Hippocampal formation (tissue), 2 donors: ENCODE results near the gene DDX59.
"Not testable (repeated sequence)": the region's sequence is repeated elsewhere in the genome, so short reads cannot be mapped to it uniquely, and the experiment has no call there.

Source experiments
- DNase-seq, 2 donors: peaks; one replicate each; lab custom pipeline; 2025; lab: John Stamatoyannopoulos, UW

Gene DDX59

DNA sequence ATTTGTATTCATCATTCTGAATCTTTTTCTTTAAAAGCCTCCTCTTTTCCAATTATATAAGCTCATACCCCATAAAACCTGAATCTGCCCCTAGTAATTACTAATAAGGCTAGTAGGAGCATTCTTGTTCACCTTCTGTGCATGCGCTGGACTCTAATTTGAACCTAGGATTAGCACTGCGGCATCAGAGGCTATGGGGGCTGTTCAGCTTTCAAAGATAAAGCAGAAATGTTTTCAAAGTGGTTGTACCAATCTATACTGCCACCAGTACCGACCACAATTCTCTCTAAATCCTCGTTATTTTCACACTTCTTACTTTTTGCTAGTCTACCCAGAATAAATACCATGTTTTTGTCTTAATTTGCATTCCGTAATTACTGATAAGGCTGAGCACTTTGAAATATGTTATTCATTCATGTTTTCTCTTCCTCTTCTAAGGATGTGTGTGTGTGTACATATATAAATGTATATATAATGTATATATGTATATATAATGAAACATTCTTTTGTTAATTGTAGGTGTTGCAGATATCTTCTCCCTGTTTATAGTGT, 1.6 kb upstream of the DDX59 start:
- DNase-seq = no peak

DNA sequence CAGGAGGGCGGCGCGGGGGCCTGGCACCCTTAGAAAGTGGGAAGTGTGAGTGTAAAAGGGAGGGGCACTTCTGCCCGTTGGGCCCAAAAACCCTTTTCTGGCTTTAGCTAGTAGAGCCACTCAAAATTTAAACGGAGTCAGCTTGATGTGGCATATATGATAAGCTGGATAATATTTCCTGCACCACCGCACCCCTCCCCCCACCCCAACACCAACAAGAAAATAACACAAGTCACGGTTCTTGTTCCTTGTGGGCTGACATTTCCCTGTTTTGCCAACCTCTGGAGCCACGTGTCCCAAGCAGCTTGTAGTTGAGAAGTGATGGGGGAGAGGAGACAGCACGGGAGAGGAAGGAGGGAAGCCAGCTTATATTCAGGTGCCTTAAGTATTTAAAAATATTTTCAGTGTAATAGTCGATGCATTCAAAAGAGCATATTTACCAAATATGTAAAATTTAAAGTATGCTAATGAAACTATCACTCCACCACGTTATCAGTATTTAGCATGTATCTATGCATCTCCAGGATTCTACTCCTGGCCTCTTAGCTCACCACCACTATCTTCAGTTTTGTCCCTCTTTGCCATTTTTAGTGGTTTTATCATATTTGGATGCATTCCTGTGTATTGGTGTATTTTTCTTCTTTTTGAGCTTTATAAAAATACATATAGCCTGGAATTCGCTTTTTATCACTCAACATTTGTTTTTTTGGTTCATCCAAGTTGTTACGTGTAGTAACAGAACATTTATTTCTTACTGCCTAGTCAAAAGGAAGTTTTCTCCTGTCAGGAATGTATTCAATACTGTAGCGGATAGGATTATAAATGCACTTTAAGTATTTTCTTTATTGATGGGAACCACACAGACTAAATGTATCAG, 773 bp upstream of the DDX59 start:
- peak; percentile 66 to 70 for DNase-seq

DNA sequence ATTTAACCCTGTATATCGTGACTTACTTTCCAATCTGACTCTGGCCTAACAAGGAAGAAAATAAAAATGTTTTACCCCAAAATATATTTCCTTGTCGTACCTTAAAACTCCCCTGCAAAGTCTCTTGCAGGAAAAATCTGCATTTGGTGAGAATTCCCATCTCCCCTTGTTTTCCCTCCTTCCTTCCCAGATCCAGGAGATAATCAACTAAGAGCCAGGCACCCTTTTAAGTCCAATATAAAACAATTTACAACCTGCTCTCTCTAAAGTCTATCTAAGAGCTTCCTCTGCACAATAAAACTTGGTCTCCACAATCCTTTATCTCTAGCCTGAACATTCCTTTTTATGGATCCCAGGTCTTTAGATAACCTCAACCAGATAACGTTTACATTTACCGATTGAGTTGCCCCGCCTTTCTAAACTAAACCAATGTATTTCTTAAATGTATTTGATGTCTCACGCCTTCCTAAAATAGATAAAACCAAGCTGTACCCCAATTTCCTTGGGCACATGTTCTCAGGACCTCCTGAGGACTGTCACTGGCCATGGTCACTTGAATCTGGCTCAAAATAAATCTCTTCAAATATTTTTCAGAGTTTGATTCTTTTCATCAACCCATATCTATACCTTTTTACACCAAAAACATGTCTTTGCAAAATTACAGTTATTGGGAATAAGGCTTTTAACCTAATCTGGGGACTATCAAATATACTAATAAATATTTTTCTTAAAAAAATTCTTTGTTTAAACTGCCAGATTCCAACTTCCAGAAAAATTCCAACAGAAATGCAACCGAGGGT, 993 bp downstream of the DDX59 start:
- DNase-seq = peak in 1 of 2 donors; percentile 8

DNA sequence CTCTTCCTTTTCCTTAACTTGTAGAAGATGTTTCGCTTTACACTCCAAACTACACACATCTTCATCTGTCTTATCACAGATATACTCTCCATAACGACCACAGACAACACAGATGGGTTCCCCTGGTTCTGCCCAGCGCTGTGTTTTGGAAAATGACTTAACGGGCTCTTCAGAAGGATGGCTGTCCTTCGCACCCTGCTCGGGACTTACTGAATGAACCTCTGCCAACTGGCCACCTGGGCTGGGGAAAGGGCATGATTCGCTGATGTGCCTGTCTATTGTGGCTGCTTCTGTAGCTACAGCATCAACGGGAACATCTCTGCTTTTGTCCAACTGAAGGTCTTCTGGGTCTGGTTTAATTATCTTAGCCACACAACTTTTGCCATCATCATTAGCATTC, 3.4 kb downstream of the DDX59 start:
- DNase-seq = no peak

DNA sequence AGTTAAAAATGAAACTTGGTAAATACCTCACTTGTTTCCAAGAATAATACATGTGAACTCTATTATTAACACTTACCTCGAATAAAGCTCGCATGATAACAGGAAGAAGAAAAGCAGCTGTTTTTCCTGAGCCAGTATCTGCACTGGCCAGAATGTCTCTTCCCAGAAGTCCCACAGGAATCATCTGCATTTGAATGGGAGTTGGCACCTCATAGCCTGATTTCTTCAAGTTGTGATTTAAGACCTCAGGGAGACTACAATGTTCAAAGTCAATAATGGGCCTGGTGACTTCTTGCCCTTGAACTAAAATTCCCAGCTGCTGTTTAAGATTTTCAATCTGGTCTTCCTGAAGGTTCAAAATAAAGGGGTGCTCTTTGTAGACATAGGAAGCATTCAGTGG, 3.8 kb downstream of the DDX59 start:
- DNase-seq = no peak

DNA sequence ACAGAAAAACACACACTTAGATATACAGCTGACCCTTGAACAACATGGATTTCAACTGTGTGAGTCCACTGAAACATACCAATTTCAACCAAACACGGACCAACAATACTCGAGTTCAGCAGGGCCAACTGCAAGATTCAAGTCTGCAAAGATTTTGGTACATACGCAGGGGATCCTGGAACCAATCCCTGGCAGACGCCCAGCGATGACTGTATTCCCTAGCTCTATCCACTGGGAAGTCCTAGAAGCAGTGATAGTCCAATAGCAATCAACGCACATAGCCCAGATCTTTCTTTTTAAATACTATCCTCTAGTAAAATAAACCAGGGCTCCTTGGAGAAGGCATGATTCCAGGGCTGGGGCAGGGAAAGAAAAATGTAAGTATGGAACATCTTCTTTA, 9.0 kb downstream of the DDX59 start:
- DNase-seq = no peak

DNA sequence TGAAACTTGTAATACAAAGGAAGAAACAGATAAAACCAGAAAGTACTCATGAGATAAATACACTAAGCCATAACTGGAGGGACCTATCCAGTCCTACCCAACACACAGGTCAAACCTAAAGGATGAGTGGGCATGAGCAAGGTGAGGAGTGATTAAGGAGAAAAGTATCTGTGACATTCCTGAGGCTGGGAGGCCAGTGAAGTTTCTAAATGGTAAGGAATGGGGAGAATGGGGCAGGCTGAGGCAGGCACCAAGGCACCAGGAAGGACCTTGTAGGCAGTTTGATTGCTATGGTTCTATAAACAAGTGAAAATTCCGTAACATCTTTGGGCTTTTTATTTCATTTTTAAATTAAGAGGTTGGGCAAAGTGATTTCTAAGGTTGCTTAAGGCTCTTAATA, 10.4 kb downstream of the DDX59 start:
- no peak for DNase-seq

DNA sequence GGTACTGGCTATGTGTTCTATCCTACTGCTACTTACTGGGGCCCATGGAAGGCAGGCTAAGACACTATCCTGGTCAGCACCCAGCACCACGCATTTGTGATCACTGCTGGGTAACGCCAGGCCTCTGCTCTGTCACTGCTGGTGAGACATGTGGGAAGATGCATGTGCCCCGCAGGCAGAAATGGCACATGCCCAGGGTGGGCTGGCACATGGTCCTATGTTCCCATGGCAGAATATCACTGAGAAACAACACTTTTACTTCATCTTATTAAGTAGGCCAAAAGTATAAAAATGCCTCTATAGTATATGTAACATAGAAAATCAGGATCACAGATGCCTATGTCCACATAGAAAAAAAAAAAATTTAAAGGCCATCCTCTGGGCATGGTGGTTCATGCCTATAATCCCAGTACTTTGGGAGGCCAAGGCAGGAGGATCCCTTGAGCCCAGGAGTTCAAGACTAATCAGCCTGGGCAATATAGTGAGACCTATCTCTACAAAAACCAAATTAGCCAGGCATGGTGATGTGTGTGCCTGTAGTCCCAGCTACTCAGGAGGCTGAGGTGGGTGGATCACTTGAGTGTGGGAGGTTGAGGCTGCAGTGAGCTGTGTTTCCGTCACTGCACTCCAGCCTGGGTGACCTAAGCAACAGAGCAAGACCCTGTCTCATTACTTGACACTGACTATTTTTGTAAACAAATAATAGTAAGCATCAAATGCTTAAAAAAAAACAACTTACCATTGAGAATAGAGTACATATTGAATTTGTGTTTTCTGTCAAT, 11.5 kb downstream of the DDX59 start:
- no peak for DNase-seq

DNA sequence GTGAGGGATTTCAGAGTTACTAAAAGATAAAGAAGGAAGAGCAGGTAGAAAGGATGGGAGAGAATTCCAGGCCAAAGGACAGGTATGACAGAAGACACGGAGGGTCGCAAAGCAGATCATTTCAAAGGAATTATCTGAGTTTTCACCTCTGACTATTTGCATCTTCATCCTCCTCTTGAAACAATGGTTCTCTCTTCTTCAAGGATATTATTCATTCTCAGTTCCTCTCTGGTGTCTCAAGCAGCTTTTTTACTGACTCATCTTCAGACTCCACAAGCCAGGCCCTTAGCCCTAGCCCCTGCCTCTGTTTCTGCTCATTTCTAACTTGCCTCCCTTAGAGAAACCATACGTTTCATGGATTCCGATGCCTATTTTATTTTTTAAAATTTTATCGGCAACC, 15.0 kb downstream of the DDX59 start:
- no peak for DNase-seq

DNA sequence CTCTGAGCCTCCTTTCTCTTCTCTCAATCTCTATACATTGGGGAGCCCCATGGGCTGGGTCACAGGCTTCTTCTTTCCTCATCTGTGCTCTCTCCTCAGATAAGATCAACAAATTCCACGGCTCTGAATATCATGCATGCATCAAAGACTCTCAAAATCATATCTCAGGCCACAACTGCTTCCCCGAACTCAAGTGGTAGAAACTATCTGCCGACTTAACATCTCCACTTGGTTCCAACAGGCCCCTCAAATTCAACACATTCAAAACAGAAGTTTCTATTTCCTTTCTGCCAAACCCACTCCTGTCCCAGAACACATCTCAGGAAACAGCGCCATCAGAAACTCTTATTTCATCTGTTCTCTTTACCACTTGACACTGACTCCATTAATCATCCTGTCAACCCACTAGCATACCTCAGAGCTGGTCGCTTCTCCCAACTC, 16.7 kb downstream of the DDX59 start:
- no peak for DNase-seq

DNA sequence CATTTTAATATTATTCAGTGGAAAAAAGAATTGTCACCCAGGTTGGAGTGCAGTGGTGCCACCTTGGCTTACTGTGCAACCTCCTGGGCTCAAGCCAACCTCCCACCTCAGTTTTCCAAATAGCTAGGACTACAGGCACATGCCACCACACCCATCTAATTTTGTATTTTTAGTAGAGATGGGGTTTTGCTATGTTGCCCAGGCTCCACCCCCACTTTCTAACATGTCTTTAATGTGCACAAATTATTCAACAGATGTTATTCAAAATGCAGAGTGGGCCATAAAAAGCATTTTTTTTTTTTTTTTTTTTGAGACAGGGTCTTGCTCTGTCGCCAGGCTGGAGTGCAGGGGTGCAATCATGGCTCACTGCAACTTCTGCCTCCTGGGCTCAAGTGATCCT, 17.3 kb downstream of the DDX59 start:
- DNase-seq = no peak

DNA sequence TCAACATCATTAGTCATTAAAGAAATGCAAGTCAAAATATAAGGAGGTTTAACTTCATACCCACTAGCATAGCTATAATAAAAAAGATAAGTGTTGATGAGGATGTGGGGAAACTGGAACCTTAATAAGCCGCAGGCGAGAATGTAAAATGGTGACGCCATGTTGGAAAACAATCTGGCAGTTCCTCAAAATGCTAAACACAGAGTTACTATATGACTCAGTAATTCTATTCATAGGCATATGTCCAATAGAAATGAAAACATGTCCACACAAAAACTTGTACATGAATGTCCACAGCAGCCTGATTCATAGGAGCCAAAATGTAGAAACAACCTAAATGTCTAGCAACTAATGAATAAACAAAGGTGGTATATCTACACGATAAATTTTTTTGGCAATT, 23.2 kb downstream of the DDX59 start:
- no peak for DNase-seq

DNA sequence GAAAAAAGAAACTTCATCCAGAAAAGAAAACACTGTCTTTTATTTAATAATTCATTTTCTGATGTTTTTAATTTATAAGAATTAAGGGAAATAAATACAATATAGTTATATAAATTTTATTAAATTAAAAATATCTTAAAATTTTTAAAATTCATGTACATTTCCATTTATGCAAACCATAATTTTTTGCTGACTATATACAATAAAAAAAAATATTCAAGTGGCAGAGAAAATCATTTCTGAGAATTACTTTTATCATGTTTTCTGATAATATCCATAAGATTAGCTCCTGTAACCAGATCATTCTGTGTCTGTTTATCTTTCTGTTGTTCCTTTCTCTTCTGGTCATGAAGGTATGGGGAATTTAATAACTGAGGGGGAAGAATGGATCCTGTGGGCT, 25.7 kb downstream of the DDX59 start:
- no peak for DNase-seq

DNA sequence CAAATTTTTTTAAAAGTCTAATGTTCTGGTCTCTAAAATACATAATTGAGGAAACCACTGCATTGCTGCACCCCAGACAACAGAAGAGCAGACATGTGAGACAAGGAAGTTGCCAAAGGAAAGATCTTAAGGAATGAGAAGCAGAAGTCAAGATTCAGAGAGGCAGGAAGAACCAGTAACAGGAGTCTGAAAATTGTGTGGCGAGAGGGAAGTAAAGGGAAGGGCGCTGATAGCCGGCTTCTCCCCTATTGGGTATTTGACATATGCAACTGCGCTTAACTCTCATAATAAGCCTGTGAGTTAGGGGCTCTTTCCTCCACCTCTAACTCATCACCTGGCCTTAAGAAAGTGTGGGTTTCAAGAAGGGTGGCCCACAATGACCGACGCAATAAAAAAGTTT, 27.2 kb downstream of the DDX59 start:
- DNase-seq = peak in 1 of 2 donors; percentile 8

DNA sequence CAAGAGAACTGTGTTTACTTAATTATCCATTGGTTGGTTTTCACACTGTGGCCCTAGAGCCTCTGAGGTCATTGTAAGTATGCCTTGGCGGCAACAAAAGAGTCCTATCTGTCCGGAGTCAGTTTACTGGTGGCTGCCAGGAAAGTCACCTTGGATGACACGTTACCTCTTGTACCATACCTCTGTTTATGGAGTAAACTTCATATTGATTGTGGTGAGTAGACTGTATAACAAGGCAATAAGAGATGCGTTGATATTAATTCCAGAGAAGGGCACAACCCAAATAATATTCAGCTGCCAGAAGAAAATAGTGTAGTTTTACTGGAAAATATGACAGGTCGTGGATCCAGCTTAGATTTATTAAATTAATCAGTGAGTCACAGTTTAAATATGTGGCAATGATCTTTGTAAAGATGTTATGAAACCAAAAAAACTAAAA, 28.7 kb downstream of the DDX59 start:
- DNase-seq = no peak

DNA sequence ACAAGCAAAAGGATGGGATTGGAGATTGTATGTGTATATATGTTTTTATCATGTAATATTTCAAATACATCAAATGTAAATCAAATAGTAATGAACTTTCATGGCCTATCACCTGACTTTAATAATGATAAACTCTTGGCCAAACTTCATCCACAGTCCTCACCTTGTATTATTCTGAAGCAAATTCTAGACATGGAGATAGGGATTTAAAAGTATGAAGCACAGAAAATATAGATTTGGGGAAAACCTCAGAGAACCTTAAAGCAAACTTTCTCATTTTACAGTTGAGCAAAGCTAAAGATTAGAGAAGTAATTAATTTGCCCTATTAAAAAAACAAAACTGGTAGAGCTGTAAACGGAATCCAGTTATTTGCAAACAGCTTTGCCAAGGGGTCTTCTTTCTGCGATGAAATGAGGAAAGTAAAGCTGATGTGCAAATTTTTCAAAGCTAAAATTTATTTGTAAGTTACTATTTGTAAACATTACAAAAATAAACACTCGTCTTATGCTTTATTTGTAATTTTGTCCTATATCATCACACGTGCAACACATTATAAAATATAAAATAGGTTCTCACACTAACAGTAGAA, 29.2 kb downstream of the DDX59 start:
- DNase-seq = no peak

DNA sequence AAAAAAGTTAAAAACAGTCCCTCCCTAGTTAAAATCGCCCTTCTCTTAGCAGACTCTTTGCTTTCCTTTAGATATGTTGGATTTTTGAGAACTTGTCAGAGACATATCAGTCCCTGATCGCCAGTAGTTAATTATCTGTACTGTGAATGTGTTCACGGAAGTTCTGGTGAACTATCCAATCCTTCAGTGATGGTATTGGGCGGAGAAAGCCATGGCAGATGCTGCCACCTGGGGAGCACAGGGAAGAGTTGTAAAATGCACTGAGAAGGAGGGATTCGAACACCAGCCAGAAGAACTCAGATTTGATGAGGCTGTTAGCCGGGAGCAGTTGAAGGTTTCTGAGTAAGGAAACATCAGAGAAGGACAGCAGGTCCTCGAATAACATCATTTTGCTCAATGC, 31.6 kb downstream of the DDX59 start:
- no peak for DNase-seq

DNA sequence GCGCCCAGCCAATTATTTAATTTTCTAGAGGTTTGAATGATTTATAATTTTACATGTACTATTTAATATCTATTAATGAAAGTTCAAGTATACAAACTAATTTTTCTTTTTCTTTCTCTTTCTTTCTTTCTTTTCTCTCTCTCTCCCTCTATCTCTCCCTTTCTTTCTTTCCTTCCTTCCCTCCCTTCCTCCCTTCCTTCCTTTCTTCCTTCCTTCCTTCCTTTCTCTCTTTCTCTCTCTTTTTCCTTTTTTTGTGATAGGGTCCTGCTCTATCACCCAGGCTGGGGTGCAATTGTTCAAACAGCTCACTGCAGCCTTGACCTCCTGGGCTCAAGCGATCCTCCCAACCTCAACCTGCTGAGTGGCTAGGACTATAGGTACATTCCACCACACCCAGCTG, 33.0 kb downstream of the DDX59 start:
- DNase-seq = no peak

DNA sequence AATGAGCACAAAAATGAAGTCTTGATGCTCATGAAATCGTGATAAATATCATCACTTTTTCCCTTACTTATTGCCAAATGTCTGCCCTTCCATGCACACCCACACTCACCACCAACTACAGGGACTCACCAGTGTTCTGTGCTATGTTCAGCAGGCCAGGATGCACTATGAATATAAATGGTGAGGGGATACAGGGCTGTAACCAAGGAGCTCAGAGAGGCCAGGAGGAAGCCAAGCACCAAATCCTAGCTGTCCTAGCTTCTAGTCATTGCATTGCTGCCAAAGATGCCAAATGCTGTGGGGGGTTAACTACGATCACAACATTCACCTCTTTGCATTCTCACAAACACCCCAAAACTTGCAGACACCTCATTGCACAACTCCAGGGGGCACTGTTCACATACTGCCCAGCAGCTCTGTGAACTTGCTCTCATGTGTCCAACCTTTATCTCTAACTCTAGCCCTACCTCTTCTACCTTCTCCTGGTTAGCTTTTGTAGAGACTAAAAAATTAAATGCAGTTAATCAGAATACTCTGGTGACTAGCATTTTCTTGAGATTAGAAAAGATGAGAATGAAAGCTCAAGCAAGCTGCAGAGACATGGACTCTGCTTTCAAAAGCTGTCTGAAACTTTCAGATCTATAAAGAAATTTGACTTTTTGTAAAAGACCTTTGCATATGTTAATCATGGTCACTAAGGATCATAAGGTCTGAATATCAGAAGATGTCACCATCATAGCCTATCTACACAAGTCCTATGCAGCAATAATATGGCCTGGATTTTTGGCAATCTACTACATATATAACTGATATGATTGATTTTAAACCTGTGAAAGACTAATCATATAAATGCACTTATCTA, 35.2 kb downstream of the DDX59 start:
- no peak for DNase-seq

DNA sequence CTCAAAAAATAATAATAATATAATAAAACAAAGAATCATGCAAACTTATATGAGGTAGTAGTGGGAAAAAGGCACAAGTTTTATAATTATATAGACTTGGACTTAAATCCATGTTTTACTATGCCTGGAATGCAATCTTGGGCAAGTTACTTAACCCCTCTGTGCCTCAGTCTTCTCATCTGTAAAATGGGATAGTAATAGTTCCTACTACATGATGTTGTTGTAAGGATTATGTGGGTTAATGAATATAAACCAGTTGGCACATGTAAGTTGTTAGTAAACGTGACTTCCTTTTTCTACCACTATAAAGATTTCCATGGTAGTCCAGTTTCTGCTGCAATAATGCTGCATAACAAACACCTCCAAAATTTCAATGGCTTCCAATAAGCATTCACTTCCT, 38.3 kb downstream of the DDX59 start:
- no peak for DNase-seq

DNA sequence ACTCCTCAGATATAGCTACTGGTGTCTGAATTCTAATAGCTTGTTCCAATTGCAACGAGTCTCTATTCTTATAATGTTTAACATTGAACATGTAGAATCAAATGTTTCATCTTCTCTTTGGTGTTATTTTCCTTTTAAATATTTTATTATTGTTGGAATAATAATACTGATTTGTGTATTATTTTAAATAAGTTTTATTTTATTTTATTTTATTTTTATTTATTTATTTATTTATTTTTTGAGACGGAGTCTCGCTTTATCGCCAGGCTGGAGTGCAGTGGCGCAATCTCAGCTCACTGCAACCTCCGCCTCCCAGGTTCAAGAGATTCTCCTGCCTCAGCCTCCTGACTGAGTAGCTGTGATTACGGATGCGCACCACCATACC, 39.2 kb downstream of the DDX59 start:
- DNase-seq = not testable (repeated sequence)
